Aorta (tissue), 5 donors: Measurements from ENCODE around the gene DGUOK. TPM values are rescaled to one million over a fixed set of nuclear protein-coding genes. Genes with fewer than 3 reads are reported as not detected.

ENCODE experiments used
- ATAC-seq: fragments of 200-7000 bp; cut with Tn5 transposase; one replicate; pipeline ENCODE4 v1.9.1; 2022; ENCODE audit warnings: moderate library complexity; ENCODE audit not compliant: low FRiP score
- DNase-seq, 2 donors: peaks; one replicate each; pipeline ENCODE4 v3.0.0-alpha.2; 2020
- H3K27ac ChIP-seq, 2 donors: one replicate each; pipeline ENCODE4 v1.5.1; 2013; ENCODE audit warnings: low read length in 2 of 2, mild to moderate bottlenecking in 2 of 2, moderate library complexity in 2 of 2, control low read depth in 1 of 2, inconsistent platforms in 1 of 2, low read depth in 1 of 2
- H3K27me3 ChIP-seq, 2 donors: one replicate each; pipeline ENCODE4 v1.6.1; 2013; ENCODE audit warnings: control low read depth in 1 of 2, low read length in 1 of 2, mild to moderate bottlenecking in 1 of 2, moderate library complexity in 1 of 2; ENCODE audit not compliant: insufficient read depth in 2 of 2, control insufficient read depth in 1 of 2
- H3K36me3 ChIP-seq, 2 donors: one replicate each; pipeline ENCODE4 v1.6.1; 2013; ENCODE audit warnings: control low read depth in 1 of 2, low read length in 1 of 2, mild to moderate bottlenecking in 1 of 2; ENCODE audit not compliant: insufficient read depth in 2 of 2, control insufficient read depth in 1 of 2
- H3K4me1 ChIP-seq, 2 donors: one replicate each; pipeline ENCODE4 v1.6.1; 2013; ENCODE audit warnings: low read length in 2 of 2, control low read depth in 1 of 2, mild to moderate bottlenecking in 1 of 2, moderate library complexity in 1 of 2; ENCODE audit not compliant: insufficient read depth in 2 of 2, control insufficient read depth in 1 of 2
- H3K4me3 ChIP-seq, 2 donors: one replicate each; pipeline ENCODE4 v1.5.1; 2013; ENCODE audit warnings: low read length in 2 of 2, control low read depth in 1 of 2, mild to moderate bottlenecking in 1 of 2
- H3K9me3 ChIP-seq: one replicate; pipeline ENCODE4 v1.6.1; 2013; ENCODE audit warnings: mild to moderate bottlenecking, low read length; ENCODE audit not compliant: control insufficient read depth
- WGBS, 2 donors: extraction: QIAGEN DNeasy Blood & Tissue Kit; methylation state at CpG; one replicate each; pipeline ENCODE4 v1.1.7; 2013; 5-methylcytosine and 5-hydroxymethylcytosine counted together
- intact Hi-C, 2 donors: fragments of 100-400 bp; cut with DNase I; formaldehyde crosslinking; loops; one replicate each; pipeline versions ENCODE4 v1.14.2 to v1.15.0; 2022
- polyA plus RNA-seq, 2 donors: library from polyadenylated mRNA; stranded (reverse); fragments of 200-250 nt; gene quantifications; one replicate each; pipeline ENCODE4 v1.2.3, GENCODE V29; 2013
- total RNA-seq, 2 donors: library from RNA; stranded (reverse); fragmentation: NEBNext Ultra II Directional; extraction: Animal tissue kit (Norgen Biotek cat#: 25700); gene quantifications; one replicate each; pipeline ENCODE4 v1.2.1, GENCODE V29; 2021
- donor health status: healthy with polysubstance abuse.
- donor health status: Bipolar disorder and iron deficiency.
- donor health status: DM: no; HTN: no; CAD: no.
- donor health status: DM: no; HTN: no; CAD: no.
- donor health status: DM: yes; HTN: yes; CAD: no.

DGUOK gene
- total and polyA plus RNA-seq, 4 donors: 47.5 to 86.7 (median 67.7) TPM

GRCh38 chr2:73998451-73998850 is 71.8 kb downstream of the DGUOK start:
- 92 to 93% methylated on average over 8 of the region's 8 CpGs for WGBS, 2 donors
- intact Hi-C loops: no loop called here
- Histone ChIP-seq H3K4me1 (no peaks in the 10 kb centered on the region), H3K36me3 (no peaks in the 10 kb centered on the region), H3K4me3 (no peak overlapping the region), H3K9me3 (no peaks in the 10 kb centered on the region), H3K27ac (no peak overlapping the region), H3K27me3 (no peaks in the 10 kb centered on the region)
- DNase-seq (no peak), ATAC-seq (no peak)

GRCh38 chr2:73998933-73999332 is 72.3 kb downstream of the DGUOK start:
- WGBS, 2 donors: 84 to 88% methylated on average over 4 of the region's 4 CpGs
- intact Hi-C loops: no loop called here
- Histone ChIP-seq H3K27me3 (no peaks in the 10 kb centered on the region), H3K4me3 (no peak overlapping the region), H3K9me3 (no peaks in the 10 kb centered on the region), H3K4me1 (no peaks in the 10 kb centered on the region), H3K36me3 (no peaks in the 10 kb centered on the region), H3K27ac (no peak overlapping the region)
- ATAC-seq (no peak), DNase-seq (no peak)

- no peaks in the 10 kb centered on the region for H3K9me3 ChIP-seq
- intact Hi-C loops: loop anchor here in 1 of 2 donors (5.0 kb wide), 1 partner anchor 73 kb away; the partner anchor contains the start of gene DGUOK
These were observed 73.4 kb downstream of the DGUOK start for GRCh38 chr2:73999881-74000597.

GRCh38 chr2:74000666-74001065 is 74.0 kb downstream of the DGUOK start:
- Histone ChIP-seq H3K27ac (no peak overlapping the region), H3K4me3 (no peak overlapping the region), H3K9me3 (no peaks in the 10 kb centered on the region), H3K27me3 (no peaks in the 10 kb centered on the region), H3K4me1 (no peaks in the 10 kb centered on the region), H3K36me3 (no peaks in the 10 kb centered on the region)
- WGBS, 2 donors: 54 to 63% methylated on average over 5 of the region's 5 CpGs
- ATAC-seq (no peak), DNase-seq (no peak)
- intact Hi-C loops: loop anchor here in 1 of 2 donors (5.0 kb wide), 1 partner anchor 73 kb away; the partner anchor contains the start of gene DGUOK

More at GRCh38 chr2:73999881-74000597, 73.4 kb downstream of the DGUOK start:
- Histone ChIP-seq H3K36me3 (no peaks in the 10 kb centered on the region), H3K27ac (no peak overlapping the region), H3K27me3 (no peaks in the 10 kb centered on the region), H3K4me3 (no peak overlapping the region), H3K4me1 (no peaks in the 10 kb centered on the region)
- 27 to 30% methylated on average over 10 of the region's 10 CpGs for WGBS, 2 donors
- no peak for ATAC-seq
- DNase-seq: no peak

- no peaks in the 10 kb centered on the region for H3K27me3 ChIP-seq
- intact Hi-C loops: loop anchor here in 1 of 2 donors (5.0 kb wide), 1 partner anchor 74 kb away; the partner anchor contains the start of gene DGUOK
- no peaks in the 10 kb centered on the region for H3K36me3 ChIP-seq
- H3K9me3 ChIP-seq: no peaks in the 10 kb centered on the region
- no peak for DNase-seq
- no peak overlapping the region for H3K27ac ChIP-seq
- no peak overlapping the region for H3K4me3 ChIP-seq
- ATAC-seq: no peak
- H3K4me1 ChIP-seq: no peaks in the 10 kb centered on the region
- 89 to 92% methylated on average over 4 of the region's 4 CpGs for WGBS, 2 donors
These were observed 74.4 kb downstream of the DGUOK start for GRCh38 chr2:74001121-74001520.

GRCh38 chr2:74001781-74002504 is 75.3 kb downstream of the DGUOK start:
- no peak overlapping the region for H3K27ac ChIP-seq
- H3K4me1 ChIP-seq: no peaks in the 10 kb centered on the region
- ATAC-seq: no peak

GRCh38 chr2:74002505-74003421 is 76.1 kb downstream of the DGUOK start:
- no peaks in the 10 kb centered on the region for H3K9me3 ChIP-seq
- H3K4me1 ChIP-seq: no peaks in the 10 kb centered on the region
- H3K4me3 ChIP-seq: peak overlapping the region; percentile 46 to 82
- DNase-seq (peak; percentile 89 to 94), ATAC-seq (peak; percentile 96)
- H3K27me3 ChIP-seq: no peaks in the 10 kb centered on the region
- H3K36me3 ChIP-seq: no peaks in the 10 kb centered on the region
- intact Hi-C loops: loop anchor here in 1 of 2 donors (5.0 kb wide), 1 partner anchor 75 kb away; the partner anchor contains the start of gene DGUOK
- whole genome bisulfite sequencing, 2 donors: 1 to 2% methylated on average over 50 to 68 of the region's 68 CpGs
- peak overlapping the region in 1 of 2 donors; percentile 58 for H3K27ac ChIP-seq

More at GRCh38 chr2:74001781-74002504, 75.3 kb downstream of the DGUOK start:
- 11% methylated on average over 24 of the region's 24 CpGs for WGBS, 2 donors
- H3K4me3 ChIP-seq: peak overlapping the region; percentile 28 to 62
- no peaks in the 10 kb centered on the region for H3K36me3 ChIP-seq
- intact Hi-C loops: loop anchor here in 1 of 2 donors (5.0 kb wide), 1 partner anchor 75 kb away; the partner anchor contains the start of gene DGUOK
- no peak for DNase-seq
- H3K9me3 ChIP-seq: no peaks in the 10 kb centered on the region
- no peaks in the 10 kb centered on the region for H3K27me3 ChIP-seq
